Psoas muscle (tissue), 8 donors: ENCODE measurements around the gene MC5R. TPM values are rescaled to one million over a fixed set of nuclear protein-coding genes. Genes with fewer than 3 reads are reported as not detected.
A peak's percentile ranks its signal among the peaks of the same experiment; 100 is the strongest.

ENCODE experiments used
- ATAC-seq, 4 donors: fragments of 200-7000 bp; cut with Tn5 transposase; one replicate each; pipeline ENCODE4 v1.9.1; 2020; ENCODE audit warnings: moderate library complexity in 3 of 4, mild to moderate bottlenecking in 2 of 4
- DNase-seq, 2 donors: peaks; one replicate each; pipeline ENCODE4 v3.0.0-alpha.2; 2020
- H3K27ac ChIP-seq: fragments of 200-600 bp; one replicate; pipeline ENCODE4 v1.8.0; 2022
- H3K27me3 ChIP-seq, 3 donors: fragments of 200-600 bp in 1 of 3; one replicate each; pipeline versions ENCODE4 v1.6.1 to v1.8.0; 2013 to 2022; ENCODE audit warnings: low read length in 2 of 3, mild to moderate bottlenecking in 2 of 3, moderate library complexity in 1 of 3; ENCODE audit not compliant: insufficient read depth in 3 of 3
- H3K36me3 ChIP-seq, 2 donors: fragments of 200-600 bp in 1 of 2; one replicate each; pipeline versions ENCODE4 v1.6.1 to v1.8.0; 2013 to 2022; ENCODE audit warnings: low read depth in 1 of 2, mild to moderate bottlenecking in 1 of 2, moderate library complexity in 1 of 2; ENCODE audit not compliant: insufficient read depth in 1 of 2
- H3K4me1 ChIP-seq: fragments of 200-600 bp; one replicate; pipeline ENCODE4 v1.8.0; 2022
- H3K4me3 ChIP-seq: fragments of 200-600 bp; one replicate; pipeline ENCODE4 v1.8.0; 2022; ENCODE audit warnings: mild to moderate bottlenecking
- H3K9me3 ChIP-seq: fragments of 200-600 bp; one replicate; pipeline ENCODE4 v1.8.0; 2022
- CTCF ChIP-seq: fragments of 200-600 bp; IDR thresholded peaks from one replicate; pipeline ENCODE4 v1.8.0; 2022; ENCODE audit warnings: antibody characterized with exemption
- WGBS, 3 donors: extraction: QIAGEN DNeasy Blood & Tissue Kit; methylation state at CpG; one replicate each; pipeline versions ENCODE4 v1.1.6 to v1.1.7; 2013; 5-methylcytosine and 5-hydroxymethylcytosine counted together
- intact Hi-C, 2 donors: fragments of 100-400 bp; cut with DNase I; formaldehyde crosslinking; loops; one replicate each; pipeline versions ENCODE4 v1.11.0 to v1.14.2; 2022
- polyA plus RNA-seq, 3 donors: library from polyadenylated mRNA; stranded (reverse); fragments of 200-250 nt; gene quantifications; one replicate each; pipeline ENCODE4 v1.2.3, GENCODE V29; 2013
- total RNA-seq, 4 donors: library from RNA; stranded (reverse); fragmentation: NEBNext Ultra II Directional in 2 of 4; extraction: Animal tissue kit (Norgen Biotek cat#: 25700) in 2 of 4; gene quantifications; one replicate each; pipeline versions ENCODE4 v1.2.1 to v1.2.4, GENCODE V29; 2021 to 2023
- donor health status: healthy with polysubstance abuse.
- donor health status: DM: no; HTN: no; CAD: no; lungs with moderate emphysema.
- donor health status: Bipolar disorder and iron deficiency.
- donor health status: healthy.
- donor health status: DM: yes; HTN: yes; CAD: no.
- donor health status: DM: no; HTN: no; CAD: no.
- donor health status: DM: no; HTN: no; CAD: no.
- donor health status: DM: yes; HTN: yes; CAD: no.

The MC5R gene
- total and polyA plus RNA-seq, 7 donors = not detected

- intact Hi-C loops = loop anchor here in 1 of 2 donors (10.0 kb wide), 1 partner anchor 255 kb away; no protein-coding TSS in a partner anchor
- Histone ChIP-seq H3K36me3 (no peaks in the 10 kb centered on the region), H3K27ac (no peak overlapping the region), H3K27me3 (no peaks in the 10 kb centered on the region), H3K4me3 (no peak overlapping the region), H3K4me1 (no peaks in the 10 kb centered on the region), H3K9me3 (no peaks in the 10 kb centered on the region)
- TF ChIP-seq CTCF = no peak
- DNase-seq = no peak
- no peak for ATAC-seq
- WGBS, 3 donors = 47 to 55% (median 49%) methylated on average over 5 of the region's 5 CpGs
These were observed 14.3 kb upstream of the MC5R start for GRCh38 chr18:13809531-13810255.

GRCh38 chr18:13810950-13811485 is 12.9 kb upstream of the MC5R start:
- intact Hi-C loops = no loop called here
- 54 to 56% (median 56%) methylated on average over 10 of the region's 10 CpGs for WGBS, 3 donors
- ATAC-seq = no peak

GRCh38 chr18:13811993-13812392 is 12.0 kb upstream of the MC5R start:
- Histone ChIP-seq H3K4me3 (no peak overlapping the region), H3K36me3 (no peaks in the 10 kb centered on the region), H3K9me3 (no peaks in the 10 kb centered on the region), H3K27me3 (no peaks in the 10 kb centered on the region), H3K4me1 (no peaks in the 10 kb centered on the region), H3K27ac (no peak overlapping the region)
- no peak for TF ChIP-seq CTCF
- ATAC-seq = no peak
- DNase-seq = no peak
- 58 to 61% (median 60%) methylated on average over 6 of the region's 6 CpGs for WGBS, 3 donors
- intact Hi-C loops = no loop called here

More at GRCh38 chr18:13810950-13811485, 12.9 kb upstream of the MC5R start:
- Histone ChIP-seq H3K4me3 (no peak overlapping the region), H3K36me3 (no peaks in the 10 kb centered on the region), H3K27me3 (no peaks in the 10 kb centered on the region), H3K4me1 (no peaks in the 10 kb centered on the region), H3K27ac (no peak overlapping the region), H3K9me3 (no peaks in the 10 kb centered on the region)
- no peak for TF ChIP-seq CTCF
- DNase-seq = no peak

GRCh38 chr18:13813271-13813849 is 10.6 kb upstream of the MC5R start:
- Histone ChIP-seq H3K9me3 (no peaks in the 10 kb centered on the region), H3K4me1 (no peaks in the 10 kb centered on the region), H3K27me3 (no peaks in the 10 kb centered on the region), H3K4me3 (no peak overlapping the region), H3K36me3 (no peaks in the 10 kb centered on the region), H3K27ac (no peak overlapping the region)
- 24 to 26% (median 24%) methylated on average over 4 of the region's 4 CpGs for WGBS, 3 donors
- TF ChIP-seq CTCF = peak; percentile 82
- ATAC-seq (peak; percentile 75 to 93 (median 84)), DNase-seq (peak in 1 of 2 donors; percentile 41)
- intact Hi-C loops = no loop called here
